Fibroblast of skin of left biceps (primary cell): Measurements from ENCODE around the gene VTA1.
"Not testable (repeated sequence)": the region's sequence is repeated elsewhere in the genome, so short reads cannot be mapped to it uniquely, and the experiment has no call there.

Experiments
- DNase-seq, 2 experiments: peaks; one replicate each; pipeline ENCODE4 v3.0.0-alpha.2; 2013; ENCODE audit warnings: low read depth in 2 of 2

Gene VTA1, protein sequence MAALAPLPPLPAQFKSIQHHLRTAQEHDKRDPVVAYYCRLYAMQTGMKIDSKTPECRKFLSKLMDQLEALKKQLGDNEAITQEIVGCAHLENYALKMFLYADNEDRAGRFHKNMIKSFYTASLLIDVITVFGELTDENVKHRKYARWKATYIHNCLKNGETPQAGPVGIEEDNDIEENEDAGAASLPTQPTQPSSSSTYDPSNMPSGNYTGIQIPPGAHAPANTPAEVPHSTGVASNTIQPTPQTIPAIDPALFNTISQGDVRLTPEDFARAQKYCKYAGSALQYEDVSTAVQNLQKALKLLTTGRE

DNA sequence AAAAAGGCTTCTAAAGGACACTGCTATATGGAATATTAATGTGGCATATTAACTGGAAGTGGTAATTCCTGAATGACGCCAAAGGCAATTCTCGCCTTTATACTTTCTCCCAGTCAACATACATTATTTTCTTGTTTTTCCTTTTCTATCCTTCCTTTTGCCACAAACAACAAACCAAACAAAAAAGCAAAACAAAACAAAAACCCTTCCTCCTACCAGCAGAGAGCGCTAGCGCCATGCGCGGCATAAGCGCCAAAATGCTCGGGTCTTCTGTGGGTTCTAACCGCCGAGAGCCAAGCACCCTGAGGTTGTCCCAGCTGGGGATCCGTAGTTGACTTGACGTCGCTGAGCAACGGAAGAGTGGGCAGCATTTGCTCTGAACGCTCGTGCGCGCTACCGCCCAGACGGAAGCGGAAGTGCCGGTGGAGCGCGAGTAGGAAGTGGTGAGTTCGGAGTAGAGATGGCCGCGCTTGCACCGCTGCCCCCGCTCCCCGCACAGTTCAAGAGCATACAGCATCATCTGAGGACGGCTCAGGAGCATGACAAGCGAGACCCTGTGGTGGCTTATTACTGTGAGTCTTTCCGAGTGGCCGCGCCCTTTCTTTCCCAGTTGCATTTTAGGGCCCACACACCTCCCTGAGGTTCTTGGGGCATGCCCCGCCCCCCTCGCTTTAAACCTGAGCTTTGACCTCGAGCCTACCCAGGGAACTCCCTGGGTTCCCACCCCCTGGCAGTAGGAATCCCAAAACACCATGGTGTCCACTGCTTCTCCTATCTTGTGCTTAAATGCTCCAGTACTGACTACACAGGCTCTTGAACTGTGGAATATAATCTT, at the start of gene VTA1, which contains the start of gene NMBR:
Gene VTA1 (plus strand): TSS at position 436 of the 835 bp plus-strand sequence. CDS start 25 bp downstream, at position 461.
Gene NMBR (minus strand): TSS at position 295 of the 835 bp plus-strand sequence. CDS start 58,464 bp downstream, outside the sequence.
- DNase-seq, result peak; percentile 98 to 99

GRCh38 chr6:142104820-142105219, 42.2 kb upstream of the VTA1 start:
- not testable (repeated sequence) for DNase-seq

DNA sequence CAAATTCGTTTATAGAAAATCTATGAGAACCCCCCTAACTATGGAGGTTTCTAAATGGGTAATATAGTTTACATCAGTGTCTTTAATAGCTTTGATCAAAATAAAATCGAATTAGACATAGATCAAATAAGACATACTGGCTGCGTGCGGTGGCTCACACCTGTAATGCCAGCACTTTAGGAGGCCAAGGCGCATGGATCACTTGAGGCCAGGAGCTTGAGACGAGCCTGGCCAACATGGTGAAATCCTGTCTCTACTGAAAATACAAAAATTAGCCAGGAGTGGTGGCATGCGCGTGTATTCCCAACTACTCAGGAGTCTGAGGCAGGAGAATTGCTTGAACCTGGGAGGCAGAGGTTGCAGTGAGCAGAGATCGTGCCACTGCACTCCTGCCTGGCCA, 36.2 kb upstream of the VTA1 start:
- DNase-seq, result not testable (repeated sequence)

- peak; percentile 35 to 36 for DNase-seq
These were observed 34.5 kb upstream of the VTA1 start for GRCh38 chr6:142112451-142113061.

DNA sequence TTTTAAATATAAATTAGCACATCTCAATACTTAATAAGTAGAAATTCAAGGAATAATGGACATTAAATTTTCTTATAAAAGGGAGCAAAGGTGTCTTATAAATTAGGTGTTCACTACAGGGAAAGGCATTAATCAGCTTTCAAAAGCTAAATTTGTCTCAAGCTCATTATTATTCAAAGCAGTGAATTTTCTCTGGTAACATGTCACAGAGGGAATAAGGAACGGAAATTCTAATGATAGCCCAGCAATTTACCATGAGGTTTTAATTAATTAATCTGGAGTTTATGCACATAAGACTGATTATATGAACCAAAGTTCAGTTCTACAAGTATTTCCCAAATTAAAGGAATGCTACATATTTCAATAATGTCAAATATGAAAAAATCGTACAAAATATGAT, 29.7 kb upstream of the VTA1 start:
- no peak for DNase-seq

DNA sequence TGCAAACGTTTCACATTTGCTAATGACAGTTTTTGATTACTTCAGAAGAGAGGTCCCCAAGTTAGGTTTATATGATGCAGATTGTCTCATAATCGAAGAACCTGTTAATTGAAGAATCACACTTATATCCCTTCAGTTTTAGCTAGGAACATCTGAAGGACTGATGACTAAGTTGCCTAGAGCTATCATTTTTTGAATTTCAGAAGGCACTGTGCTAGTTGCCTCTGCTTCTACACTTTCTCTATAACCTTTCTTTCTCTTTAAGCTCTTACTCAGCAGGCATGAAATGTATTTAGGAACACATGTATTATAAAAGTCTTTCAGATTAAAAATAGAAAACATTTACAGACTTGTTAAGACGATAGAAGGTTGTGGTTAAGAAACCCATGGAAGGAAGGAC, 28.7 kb upstream of the VTA1 start:
- no peak for DNase-seq

- DNase-seq, result no peak
These were observed 28.1 kb upstream of the VTA1 start for GRCh38 chr6:142118925-142119324.

- no peak for DNase-seq
These were observed 25.7 kb upstream of the VTA1 start for GRCh38 chr6:142121342-142121741.

- DNase-seq, result no peak
These were observed 16.2 kb upstream of the VTA1 start for GRCh38 chr6:142130814-142131213.

GRCh38 chr6:142132625-142133024, 14.4 kb upstream of the VTA1 start, which contains the start of gene GJE1:
Gene GJE1 (plus strand): TSS chr6:142132925. CDS start chr6:142133159, 234 bp downstream.
- no peak for DNase-seq

DNA sequence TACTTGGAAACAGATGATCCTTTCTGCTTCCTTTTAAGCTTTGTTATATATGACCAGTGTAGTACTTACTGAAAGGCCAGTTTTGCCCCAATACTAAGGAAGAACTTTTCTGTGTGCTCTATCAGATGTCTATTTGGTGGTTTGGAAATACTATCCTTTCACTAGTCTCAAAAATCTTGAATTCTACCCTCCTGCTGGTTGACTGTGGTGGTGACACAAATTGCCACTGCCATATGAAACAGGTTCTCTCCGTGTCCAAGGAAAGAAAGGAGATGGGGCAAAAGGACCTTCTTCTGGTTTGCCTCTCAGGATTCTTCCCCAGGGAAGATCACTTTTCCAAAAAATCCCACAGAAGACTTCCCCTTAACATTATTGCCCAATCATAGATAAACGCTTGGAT, 8.2 kb upstream of the VTA1 start:
- no peak for DNase-seq

DNA sequence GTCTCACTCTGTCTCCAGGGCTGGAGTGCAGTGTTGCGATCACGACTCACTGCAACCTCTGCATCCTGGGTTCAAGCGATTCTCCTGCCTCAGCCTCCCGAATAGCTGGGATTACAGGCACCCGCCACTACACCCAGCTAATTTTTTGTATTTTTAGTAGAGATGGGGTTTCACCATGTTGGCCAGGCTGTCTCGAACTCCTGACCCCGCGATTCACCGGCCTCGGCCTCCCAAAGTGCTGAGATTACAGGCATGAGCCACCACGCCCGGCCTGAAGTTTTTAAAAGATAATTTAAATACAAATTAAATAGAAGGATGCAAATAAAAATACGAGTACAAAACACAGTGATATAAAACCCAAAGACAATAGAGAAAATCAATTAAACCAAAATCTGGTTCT, 5.5 kb upstream of the VTA1 start:
- not testable (repeated sequence) for DNase-seq

- peak; percentile 41 to 46 for DNase-seq
These were observed 5.7 kb downstream of the VTA1 start for GRCh38 chr6:142152746-142153145.

- DNase-seq, result no peak
These were observed 6.1 kb downstream of the VTA1 start for GRCh38 chr6:142153196-142153595.

GRCh38 chr6:142154336-142154735, 7.3 kb downstream of the VTA1 start:
- DNase-seq, result no peak

DNA sequence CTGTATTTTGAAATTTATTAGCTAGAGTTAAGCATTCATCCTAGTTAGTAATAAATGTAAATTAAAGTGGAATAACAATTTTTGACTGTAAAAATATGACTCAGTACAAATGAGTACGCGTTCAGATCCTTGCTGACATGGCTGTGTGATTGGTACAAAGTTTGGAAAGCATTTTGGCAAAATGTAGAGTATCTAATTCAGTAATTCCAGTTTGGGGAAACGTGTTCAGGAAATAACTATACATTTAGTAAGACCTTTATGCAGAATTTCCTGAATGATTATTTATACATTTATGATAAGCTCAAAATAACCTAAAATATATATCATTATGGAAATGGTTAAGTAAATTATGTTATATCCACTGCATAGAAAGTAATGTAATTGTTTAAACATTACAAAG, 8.0 kb downstream of the VTA1 start:
- no peak for DNase-seq

- DNase-seq, result no peak
These were observed 9.1 kb downstream of the VTA1 start for GRCh38 chr6:142155895-142156757.

DNA sequence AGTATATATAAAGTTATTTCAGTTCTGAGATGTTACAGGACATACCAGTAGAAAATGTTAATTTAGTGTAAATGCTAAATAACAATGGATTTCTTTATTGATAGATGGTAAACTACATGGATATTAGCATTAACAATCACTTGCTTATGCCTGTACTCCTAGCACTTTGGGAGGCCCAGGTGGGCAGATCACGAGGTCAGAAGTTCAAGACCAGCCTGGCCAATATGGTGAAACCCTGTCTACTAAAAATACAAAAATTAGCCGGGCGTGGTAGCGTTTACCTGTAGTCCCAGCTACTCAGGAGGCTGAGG, 9.7 kb downstream of the VTA1 start:
- not testable (repeated sequence) for DNase-seq

GRCh38 chr6:142162780-142163179, 15.7 kb downstream of the VTA1 start:
- DNase-seq, result no peak

GRCh38 chr6:142165227-142165626, 18.2 kb downstream of the VTA1 start:
- DNase-seq, result no peak

DNA sequence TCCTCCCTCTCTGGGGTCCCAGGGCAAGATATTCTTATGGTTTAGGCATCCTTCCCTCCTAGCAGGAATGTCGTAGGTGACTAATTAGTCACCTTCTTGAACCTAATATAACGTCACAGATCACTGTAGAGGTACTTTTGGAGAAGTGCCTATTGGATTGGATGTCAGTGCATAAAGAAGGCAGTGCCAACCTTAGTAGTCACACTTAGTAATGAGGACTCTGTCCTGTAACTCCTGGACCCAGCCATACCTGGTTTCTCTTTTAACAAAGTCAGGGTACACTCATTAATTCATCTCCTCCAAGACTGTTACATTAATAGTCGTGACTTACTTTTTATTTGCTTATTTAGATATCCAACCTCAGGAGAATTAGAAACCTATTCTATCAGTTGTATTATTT, 20.0 kb downstream of the VTA1 start:
- no peak for DNase-seq

- no peak for DNase-seq
These were observed 20.4 kb downstream of the VTA1 start for GRCh38 chr6:142167486-142167885.
